NOMO-1 treated with dmso at 0.1 percent for 144 hours (cell line): ENCODE measurements around the gene REEP1.

Experiments
- DNase-seq: peaks from one replicate; lab custom pipeline; 2025; ENCODE audit not compliant: unreplicated experiment; lab: John Stamatoyannopoulos, UW

REEP1 gene

GRCh38 chr2:86284987-86285386 is 52.4 kb downstream of the REEP1 start:
- DNase-seq, result no peak

- no peak for DNase-seq
These were observed 53.0 kb downstream of the REEP1 start for GRCh38 chr2:86284401-86284841.

GRCh38 chr2:86283411-86284030 is 53.9 kb downstream of the REEP1 start:
- no peak for DNase-seq

DNA sequence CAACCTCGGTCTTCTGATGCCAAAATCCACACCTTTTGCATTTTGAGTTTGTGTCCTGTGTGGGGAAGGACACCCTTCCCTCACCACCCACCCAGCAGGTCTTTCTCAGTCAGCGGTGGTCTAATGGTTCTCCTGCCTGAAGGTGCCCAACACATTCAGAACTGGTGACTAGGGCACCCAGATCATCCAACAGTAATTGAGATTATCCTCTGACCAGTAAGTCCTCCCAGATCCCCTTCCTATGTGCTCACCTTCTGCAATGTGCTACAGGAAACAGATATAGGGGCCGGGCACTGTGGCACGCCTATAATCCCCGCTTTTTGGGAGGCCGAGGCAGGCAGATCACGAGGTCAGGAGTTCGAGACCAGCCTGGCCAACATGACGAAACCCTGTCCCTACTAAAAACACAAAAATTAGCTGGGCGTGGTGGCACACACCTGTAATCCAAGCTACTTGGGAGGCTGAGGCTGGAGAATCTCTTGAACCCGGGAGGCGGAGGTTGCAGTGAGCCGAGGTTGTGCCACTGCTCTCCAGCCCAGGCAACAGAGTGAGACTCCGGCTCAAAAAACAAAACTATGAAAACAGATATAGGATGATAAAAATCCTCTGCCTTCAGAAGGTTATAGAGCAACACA is 56.2 kb downstream of the REEP1 start:
- no peak for DNase-seq

DNA sequence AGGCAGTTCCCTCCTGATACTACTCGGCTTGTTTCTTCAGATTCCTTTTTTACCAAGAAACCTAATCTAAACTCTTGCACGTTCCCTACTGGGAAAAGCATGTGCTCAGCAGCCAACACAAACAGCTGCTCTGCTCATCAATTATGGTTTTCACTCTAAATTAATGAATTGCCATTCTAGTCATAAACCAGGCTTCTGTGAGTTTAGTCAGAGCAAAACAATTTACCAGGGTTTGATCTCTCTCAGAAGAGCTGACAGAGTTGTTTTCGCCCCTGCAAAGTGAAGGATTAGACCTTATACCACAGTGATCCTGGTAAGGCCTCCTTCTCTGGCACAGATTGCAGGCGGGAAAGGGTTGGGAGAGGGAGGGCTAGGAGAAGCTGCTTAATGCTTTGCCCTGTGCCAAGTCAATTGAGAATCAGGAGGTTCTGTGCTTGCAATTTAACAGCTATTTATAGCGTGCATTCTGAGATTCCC is 57.2 kb downstream of the REEP1 start:
- DNase-seq, result no peak

DNA sequence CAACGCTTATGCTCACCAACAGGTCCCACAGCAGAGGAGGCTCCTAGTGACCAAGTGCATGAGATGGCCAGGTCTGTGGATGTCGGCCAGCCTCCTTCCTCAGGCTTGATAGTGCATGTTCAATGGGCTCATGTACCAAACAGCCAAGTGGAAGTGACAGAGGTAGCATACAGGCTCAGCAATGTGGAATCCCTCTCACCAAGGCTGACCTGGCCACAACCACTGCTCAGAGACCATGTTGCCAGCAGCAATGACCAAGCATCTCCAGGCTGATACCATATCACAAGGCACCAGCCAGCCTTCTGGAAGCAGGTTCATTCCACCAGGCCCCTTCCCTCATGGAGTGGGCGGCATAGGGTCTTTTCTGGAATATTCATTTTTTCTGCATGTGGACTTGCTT is 61.5 kb downstream of the REEP1 start:
- no peak for DNase-seq

GRCh38 chr2:86275384-86275799 is 62.0 kb downstream of the REEP1 start:
- DNase-seq, result no peak

DNA sequence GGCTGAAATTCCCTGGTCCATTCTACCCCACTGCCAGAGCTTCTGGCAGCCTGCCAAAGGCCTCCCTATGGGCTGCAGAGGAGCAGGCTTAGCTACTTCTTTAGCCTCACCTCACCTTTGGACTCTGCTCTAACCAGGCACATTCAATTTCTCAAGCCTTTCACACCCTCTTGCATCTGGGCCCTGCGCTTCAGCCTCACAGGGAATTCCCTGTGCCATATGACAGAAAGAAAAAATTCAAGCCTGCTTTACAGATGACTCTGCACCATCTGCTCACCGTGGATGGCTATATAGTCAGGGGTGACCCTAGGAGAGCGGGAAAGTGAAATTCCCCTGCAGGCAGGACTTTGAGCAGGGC is 62.5 kb downstream of the REEP1 start:
- no peak for DNase-seq

DNA sequence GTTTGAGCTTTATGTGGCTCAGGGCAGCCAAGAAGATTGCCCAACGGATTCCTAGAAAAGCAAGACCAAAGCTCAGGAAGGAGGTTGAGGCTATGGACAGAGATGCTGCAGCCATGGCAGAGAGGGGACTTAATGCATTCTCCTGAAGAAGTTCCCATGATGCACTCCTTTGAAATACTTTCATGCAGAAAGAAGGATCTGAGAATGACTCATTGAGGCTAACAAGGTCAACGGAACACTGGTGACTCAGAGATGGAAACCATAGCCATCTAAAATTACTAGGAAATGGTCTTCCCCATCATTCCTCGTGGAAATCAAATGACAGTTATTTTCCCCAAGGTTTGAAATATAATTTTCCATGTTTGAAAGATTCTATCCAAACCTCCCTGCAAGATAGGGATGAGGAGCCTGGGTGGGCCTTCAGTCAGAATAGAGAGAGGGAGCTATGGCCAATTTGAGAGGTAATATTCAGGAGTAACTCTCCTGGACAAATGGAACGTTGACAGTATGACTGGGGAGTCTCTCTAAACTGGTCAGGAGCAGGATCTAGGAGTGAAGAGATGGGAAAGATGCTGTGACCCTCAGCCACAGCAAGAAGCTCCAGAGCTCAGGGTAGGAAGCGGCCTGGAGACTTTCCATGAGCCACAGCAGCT is 63.0 kb downstream of the REEP1 start:
- DNase-seq, result no peak

- no peak for DNase-seq
These were observed 65.3 kb downstream of the REEP1 start for GRCh38 chr2:86272111-86272510.

DNA sequence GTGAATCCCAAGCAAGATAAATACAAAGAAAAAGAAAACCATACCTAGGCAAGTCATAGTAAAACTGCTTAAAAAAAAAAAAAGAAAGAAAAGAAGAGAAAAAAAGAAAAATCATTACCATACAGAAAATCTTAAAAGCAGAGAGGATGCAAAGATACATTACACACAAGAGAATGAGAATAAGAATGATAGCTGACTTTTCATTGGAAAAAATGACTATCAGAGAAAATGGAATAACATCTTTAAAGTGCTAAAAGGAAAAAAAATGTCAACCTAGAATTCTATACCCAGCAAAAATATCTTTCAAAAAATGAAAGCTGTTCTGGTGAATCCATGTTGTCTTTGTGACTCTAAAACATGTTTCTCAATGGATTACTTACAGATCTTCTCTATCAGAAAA is 66.2 kb downstream of the REEP1 start:
- no peak for DNase-seq

DNA sequence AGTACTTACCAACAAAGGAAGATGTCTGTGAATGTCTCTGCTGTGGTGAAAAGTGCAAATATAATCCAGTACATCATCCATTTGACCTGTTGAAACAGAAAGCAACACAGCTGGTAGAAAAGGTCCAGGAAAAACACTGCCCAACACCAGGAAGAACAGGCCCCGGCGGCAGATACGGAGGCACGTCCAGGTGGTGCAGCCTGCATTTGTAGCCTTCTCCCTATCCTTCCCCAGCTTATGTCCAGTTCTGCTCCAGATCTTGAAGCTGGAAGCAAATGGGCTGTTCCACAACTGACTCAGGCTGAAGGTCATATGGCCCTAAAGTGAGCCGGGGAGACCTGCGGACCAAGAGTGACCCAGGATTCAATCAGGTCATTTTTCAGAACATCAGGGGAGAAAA is 73.5 kb downstream of the REEP1 start:
- no peak for DNase-seq

DNA sequence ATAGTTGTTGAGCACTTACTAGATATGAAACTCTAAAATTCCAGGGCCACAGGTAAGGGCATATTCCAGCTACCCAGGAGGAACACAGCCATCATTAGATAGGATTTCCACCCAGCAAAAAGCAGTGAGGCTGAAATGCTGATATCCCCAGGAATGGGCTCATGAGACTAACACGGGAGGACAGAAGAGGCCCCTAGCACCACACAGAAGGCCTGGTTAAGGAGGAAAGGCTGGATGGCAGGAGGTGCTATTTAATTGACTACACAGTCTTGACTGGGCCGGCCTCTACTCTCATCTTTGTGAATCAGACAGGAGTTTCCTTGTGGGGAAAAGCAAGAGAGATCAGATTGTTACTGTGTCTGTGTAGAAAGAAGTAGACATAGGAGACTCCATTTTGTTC is 76.4 kb downstream of the REEP1 start:
- DNase-seq, result no peak

DNA sequence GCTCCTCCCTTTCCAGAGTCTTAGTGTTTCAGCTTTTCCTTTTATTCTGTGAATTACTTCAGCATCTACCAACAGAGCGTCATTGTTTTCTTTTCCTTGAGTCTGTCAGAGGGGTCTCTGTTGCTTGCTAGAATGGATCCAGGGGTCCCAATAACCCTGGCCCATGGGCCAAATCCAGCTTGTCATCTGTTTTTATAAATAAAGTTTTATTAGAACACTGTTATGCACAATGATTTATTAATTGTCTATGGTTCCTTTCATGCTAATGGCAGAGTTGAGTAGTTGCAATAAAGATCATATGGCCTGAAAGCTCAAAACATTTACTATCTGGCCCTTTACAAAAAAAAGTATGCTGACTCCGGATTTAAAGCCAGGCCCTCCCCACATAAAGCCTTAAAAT is 79.3 kb downstream of the REEP1 start:
- no peak for DNase-seq

DNA sequence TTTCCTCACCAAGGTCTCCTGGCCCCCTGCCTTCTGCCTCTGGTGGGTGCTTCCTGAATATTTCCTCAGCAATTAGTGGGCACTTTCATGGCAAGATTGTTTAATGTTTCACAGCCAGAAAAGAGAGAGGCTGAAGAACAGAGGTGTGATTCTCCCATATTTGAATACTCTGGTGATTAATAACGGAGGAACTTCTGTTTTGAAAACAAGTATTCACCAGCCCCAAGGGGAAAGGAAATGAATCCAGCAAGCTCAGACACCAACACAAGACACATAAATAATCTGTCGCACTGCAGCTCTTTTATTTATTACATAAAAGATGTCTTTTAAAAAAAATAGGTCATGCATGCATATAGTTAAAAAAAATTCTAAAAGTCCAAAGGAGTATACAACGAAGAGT is 80.4 kb downstream of the REEP1 start:
- DNase-seq, result no peak

GRCh38 chr2:86256300-86256699 is 81.1 kb downstream of the REEP1 start:
- DNase-seq, result no peak

GRCh38 chr2:86254576-86255538 is 82.6 kb downstream of the REEP1 start:
- DNase-seq, result no peak

- no peak for DNase-seq
These were observed 84.0 kb downstream of the REEP1 start for GRCh38 chr2:86253424-86253823.

- no peak for DNase-seq
These were observed 85.6 kb downstream of the REEP1 start for GRCh38 chr2:86251840-86252266.

- no peak for DNase-seq
These were observed 87.6 kb downstream of the REEP1 start for GRCh38 chr2:86249579-86250391.
